Smooth muscle cell (in vitro differentiated cells): ENCODE data around the gene TTF2. TPM values are rescaled to one million over a fixed set of nuclear protein-coding genes. Genes with fewer than 3 reads are reported as not detected.
A peak's percentile ranks its signal among the peaks of the same experiment; 100 is the strongest.

ENCODE experiments used
- DNase-seq: peaks from one replicate; lab custom pipeline; 2025; ENCODE audit not compliant: unreplicated experiment; lab: John Stamatoyannopoulos, UW
- H2AFZ ChIP-seq: fragments of 200-600 bp; sonication (generic); 2 replicates; pipeline ENCODE4 v1.6.0; 2016; ENCODE audit warnings: antibody characterized with exemption, low read depth, mild to moderate bottlenecking
- H3F3A ChIP-seq: fragments of 200-600 bp; sonication (generic); 2 replicates; pipeline ENCODE4 v1.6.0; 2017; ENCODE audit warnings: antibody characterized with exemption, low read depth
- H3K27ac ChIP-seq: fragments of 200-600 bp; sonication (generic); 2 replicates; pipeline ENCODE4 v1.5.1; 2016; ENCODE audit warnings: low read depth, mild to moderate bottlenecking
- H3K27me3 ChIP-seq: fragments of 200-600 bp; sonication (generic); 2 replicates; pipeline ENCODE4 v1.6.1; 2016; ENCODE audit warnings: low read depth, mild to moderate bottlenecking
- H3K36me3 ChIP-seq: fragments of 200-600 bp; sonication (generic); 2 replicates; pipeline ENCODE4 v1.5.1; 2016; ENCODE audit warnings: low read depth
- H3K4me1 ChIP-seq: fragments of 200-600 bp; sonication (generic); 2 replicates; pipeline ENCODE4 v1.5.1; 2016; ENCODE audit warnings: low read depth
- H3K4me2 ChIP-seq: fragments of 200-600 bp; sonication (generic); 2 replicates; pipeline ENCODE4 v1.6.0; 2016; ENCODE audit warnings: mild to moderate bottlenecking
- H3K4me3 ChIP-seq: fragments of 200-600 bp; sonication (generic); 2 replicates; pipeline ENCODE4 v1.5.1; 2016; ENCODE audit warnings: mild to moderate bottlenecking
- H3K79me2 ChIP-seq: fragments of 200-600 bp; sonication (generic); 2 replicates; pipeline ENCODE4 v1.6.0; 2016; ENCODE audit warnings: low read depth, mild to moderate bottlenecking
- H3K9ac ChIP-seq: fragments of 200-600 bp; sonication (generic); 2 replicates; pipeline ENCODE4 v1.6.0; 2016; ENCODE audit warnings: low read depth
- H3K9me3 ChIP-seq: fragments of 200-600 bp; sonication (generic); replicated peaks from 2 replicates; pipeline ENCODE4 v1.5.1; 2016; ENCODE audit warnings: low read depth
- H4K20me1 ChIP-seq: fragments of 200-600 bp; sonication (generic); 2 replicates; pipeline ENCODE4 v1.6.0; 2016; ENCODE audit warnings: low read depth
- CTCF ChIP-seq: fragments of 200-600 bp; sonication (generic); IDR thresholded peaks from 2 replicates; pipeline ENCODE4 v1.5.1; 2017; ENCODE audit warnings: borderline replicate concordance, mild to moderate bottlenecking, antibody characterized with exemption; ENCODE audit not compliant: insufficient read depth, poor library complexity, severe bottlenecking
- WGBS: methylation state at CpG from one replicate; pipeline ENCODE4 v1.1.7; 2016; ENCODE audit warnings: low lambda C conversion rate; 5-methylcytosine and 5-hydroxymethylcytosine counted together
- polyA plus RNA-seq: library from polyadenylated mRNA; unstranded; fragments of >200 nt; fragmentation: Nextera tagmentation; extraction: Ambion mirVana; gene quantifications from 2 replicates; pipeline ENCODE4 v1.2.1, GENCODE V29; 2016
- total RNA-seq: library from RNA; depleted of rRNA; stranded (reverse); fragments of >200 nt; gene quantifications from 2 replicates; pipeline ENCODE4 v1.2.3, GENCODE V29; 2014

The TTF2 gene
- total and polyA plus RNA-seq, 2 experiments from 2014 or later, result 4.9 to 8.2 TPM

GRCh38 chr1:117143871-117144270, 83.7 kb downstream of the TTF2 start:
- no peak overlapping the region for H3K4me2 ChIP-seq
- no peak overlapping the region for H3K4me3 ChIP-seq
- H4K20me1 ChIP-seq, result no peaks in the 10 kb centered on the region
- no peaks in the 10 kb centered on the region for H3K9me3 ChIP-seq
- DNase-seq, result no peak
- no peaks in the 10 kb centered on the region for H3K27me3 ChIP-seq
- no peaks in the 10 kb centered on the region for H3K79me2 ChIP-seq
- no peak for TF ChIP-seq CTCF
- 74% methylated on average over 3 of the region's 3 CpGs for WGBS
- H3K36me3 ChIP-seq, result no peaks in the 10 kb centered on the region
- H2AFZ ChIP-seq, result no peak overlapping the region
- H3K9ac ChIP-seq, result no peak overlapping the region
- no peak overlapping the region for H3K27ac ChIP-seq
- H3F3A ChIP-seq, result no peaks in the 10 kb centered on the region
- H3K4me1 ChIP-seq, result peaks cover 15% of the 10 kb centered on the region

- H3K9ac ChIP-seq, result no peak overlapping the region
- no peaks in the 10 kb centered on the region for H3F3A ChIP-seq
- H3K4me3 ChIP-seq, result no peak overlapping the region
- DNase-seq, result no peak
- H3K27ac ChIP-seq, result no peak overlapping the region
- no peak overlapping the region for H3K4me2 ChIP-seq
- H4K20me1 ChIP-seq, result no peaks in the 10 kb centered on the region
- H3K36me3 ChIP-seq, result no peaks in the 10 kb centered on the region
- WGBS, result 91% methylated on average over 2 of the region's 2 CpGs
- no peaks in the 10 kb centered on the region for H3K79me2 ChIP-seq
- no peaks in the 10 kb centered on the region for H3K27me3 ChIP-seq
- H3K4me1 ChIP-seq, result peaks cover 15% of the 10 kb centered on the region
- no peak for TF ChIP-seq CTCF
- no peak overlapping the region for H2AFZ ChIP-seq
- no peaks in the 10 kb centered on the region for H3K9me3 ChIP-seq
These were observed 85.9 kb downstream of the TTF2 start for GRCh38 chr1:117146072-117146471.

- Histone ChIP-seq H3K4me2 (peak overlapping the region; percentile 38), H3K4me3 (no peak overlapping the region), H3K4me1 (peaks cover 15% of the 10 kb centered on the region), H2AFZ (no peak overlapping the region), H3K27me3 (no peaks in the 10 kb centered on the region), H3K27ac (peak overlapping the region; percentile 41), H3K9me3 (no peaks in the 10 kb centered on the region), H3F3A (no peaks in the 10 kb centered on the region), H3K36me3 (no peaks in the 10 kb centered on the region), H3K9ac (peak overlapping the region; percentile 43), H4K20me1 (no peaks in the 10 kb centered on the region), H3K79me2 (no peaks in the 10 kb centered on the region)
- DNase-seq, result no peak
- 78% methylated on average over 8 of the region's 8 CpGs for WGBS
- no peak for TF ChIP-seq CTCF
These were observed 86.6 kb downstream of the TTF2 start for GRCh38 chr1:117146575-117147340.

GRCh38 chr1:117147341-117147831, 87.3 kb downstream of the TTF2 start:
- Histone ChIP-seq H3K79me2 (no peaks in the 10 kb centered on the region), H3K36me3 (no peaks in the 10 kb centered on the region), H4K20me1 (no peaks in the 10 kb centered on the region), H3K27ac (peak overlapping the region; percentile 54), H3K9ac (peak overlapping the region; percentile 19), H3K27me3 (no peaks in the 10 kb centered on the region), H2AFZ (no peak overlapping the region), H3K4me2 (peak overlapping the region; percentile 40), H3K4me1 (peaks cover 15% of the 10 kb centered on the region), H3K9me3 (no peaks in the 10 kb centered on the region), H3K4me3 (no peak overlapping the region), H3F3A (no peaks in the 10 kb centered on the region)
- no peak for DNase-seq
- TF ChIP-seq CTCF, result no peak
- 73% methylated on average over 4 of the region's 4 CpGs for WGBS
